Neural cell (in vitro differentiated cells): ENCODE results near the gene ZNF618.

Source experiments
- RAD21 ChIP-seq: fragments of 450-650 bp; conservative IDR thresholded peaks from 2 replicates; pipeline ENCODE4 v1.6.1; 2014; ENCODE audit warnings: antibody characterized with exemption, mild to moderate bottlenecking, moderate library complexity
- TF ChIP-seq, protein P1 (sequence below): fragments of 450-650 bp; IDR thresholded peaks from 2 replicates; pipeline ENCODE4 v1.5.1; 2014; ENCODE audit warnings: antibody characterized with exemption, mild to moderate bottlenecking, moderate library complexity; ENCODE audit not compliant: poor library complexity, severe bottlenecking

DNA sequence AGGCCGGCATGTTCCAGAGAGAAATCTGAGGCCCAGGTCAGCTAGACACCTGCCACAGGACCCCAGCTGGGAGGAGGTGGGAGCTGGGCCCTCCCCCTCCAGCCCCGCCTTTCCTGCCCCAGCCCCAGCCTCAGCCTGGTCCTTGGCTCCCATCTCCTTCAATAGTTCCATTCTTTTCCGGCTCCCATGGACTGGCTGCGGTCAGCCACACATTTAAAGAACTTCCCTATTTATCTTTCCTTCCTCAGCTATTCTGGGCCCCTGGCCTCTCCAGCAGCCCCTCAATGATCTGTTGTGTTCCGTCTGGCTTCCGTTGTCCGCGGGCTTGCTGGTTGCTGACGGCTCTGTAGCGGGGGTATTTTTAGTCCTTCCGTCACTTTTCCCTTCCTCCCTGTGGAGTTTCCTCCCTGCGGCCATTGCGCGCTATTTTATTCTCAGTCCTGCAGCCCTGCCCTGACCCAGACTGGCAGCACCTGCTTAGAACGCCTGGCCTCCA lies 128.2 kb downstream of the ZNF618 start:
- TF ChIP-seq, protein P1, sequence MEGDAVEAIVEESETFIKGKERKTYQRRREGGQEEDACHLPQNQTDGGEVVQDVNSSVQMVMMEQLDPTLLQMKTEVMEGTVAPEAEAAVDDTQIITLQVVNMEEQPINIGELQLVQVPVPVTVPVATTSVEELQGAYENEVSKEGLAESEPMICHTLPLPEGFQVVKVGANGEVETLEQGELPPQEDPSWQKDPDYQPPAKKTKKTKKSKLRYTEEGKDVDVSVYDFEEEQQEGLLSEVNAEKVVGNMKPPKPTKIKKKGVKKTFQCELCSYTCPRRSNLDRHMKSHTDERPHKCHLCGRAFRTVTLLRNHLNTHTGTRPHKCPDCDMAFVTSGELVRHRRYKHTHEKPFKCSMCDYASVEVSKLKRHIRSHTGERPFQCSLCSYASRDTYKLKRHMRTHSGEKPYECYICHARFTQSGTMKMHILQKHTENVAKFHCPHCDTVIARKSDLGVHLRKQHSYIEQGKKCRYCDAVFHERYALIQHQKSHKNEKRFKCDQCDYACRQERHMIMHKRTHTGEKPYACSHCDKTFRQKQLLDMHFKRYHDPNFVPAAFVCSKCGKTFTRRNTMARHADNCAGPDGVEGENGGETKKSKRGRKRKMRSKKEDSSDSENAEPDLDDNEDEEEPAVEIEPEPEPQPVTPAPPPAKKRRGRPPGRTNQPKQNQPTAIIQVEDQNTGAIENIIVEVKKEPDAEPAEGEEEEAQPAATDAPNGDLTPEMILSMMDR = no peak
- TF ChIP-seq RAD21 = no peak
